Activated CD8-positive, alpha-beta memory T cell treated with anti-CD3 and anti-CD28 coated beads, Interleukin-2, amount 50 U/mL, for 1 hour (primary cell): ENCODE measurements around the gene PARN.
"Not testable (repeated sequence)": the region's sequence is repeated elsewhere in the genome, so short reads cannot be mapped to it uniquely, and the experiment has no call there.

Experiments
- DNase-seq: peaks from one replicate; pipeline ENCODE4 v3.0.0-alpha.2; 2020; ENCODE audit errors: extremely low read depth

The PARN gene

DNA sequence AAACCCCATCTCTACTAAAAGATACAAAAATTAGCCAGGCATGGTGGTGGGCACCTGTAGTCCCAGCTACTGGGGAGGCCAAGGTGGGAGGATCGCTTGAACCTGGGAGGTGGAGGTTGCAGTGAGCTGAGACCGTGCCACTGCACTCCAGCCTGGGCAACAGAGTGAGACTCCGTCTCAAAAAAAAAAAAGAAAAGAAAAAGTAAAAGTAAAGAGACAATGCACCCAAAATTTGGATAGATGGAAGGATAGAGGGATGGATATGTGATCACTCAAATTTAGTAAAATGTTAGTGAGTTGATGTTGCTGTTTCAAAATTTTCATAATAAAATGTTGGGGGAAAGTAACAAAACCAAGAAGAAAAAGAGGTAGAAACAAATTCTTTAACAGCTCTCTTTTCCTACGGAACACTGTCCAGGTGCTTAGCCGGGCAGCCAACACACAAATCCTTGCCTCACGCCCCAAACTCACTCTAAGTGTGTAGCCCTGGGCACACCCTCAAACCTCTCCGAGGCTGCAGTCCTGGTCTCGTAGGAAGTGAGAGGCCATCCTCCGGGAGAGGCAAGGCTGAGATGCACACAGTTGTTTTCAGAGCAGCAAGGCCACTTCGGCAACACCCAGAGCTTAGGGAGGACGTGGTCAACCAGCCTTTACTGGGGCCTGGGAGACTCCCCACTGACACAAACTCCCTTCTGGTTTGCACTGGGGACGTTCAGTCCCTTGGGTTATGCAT, 228.9 kb downstream of the PARN start:
- DNase-seq, result not testable (repeated sequence)

DNA sequence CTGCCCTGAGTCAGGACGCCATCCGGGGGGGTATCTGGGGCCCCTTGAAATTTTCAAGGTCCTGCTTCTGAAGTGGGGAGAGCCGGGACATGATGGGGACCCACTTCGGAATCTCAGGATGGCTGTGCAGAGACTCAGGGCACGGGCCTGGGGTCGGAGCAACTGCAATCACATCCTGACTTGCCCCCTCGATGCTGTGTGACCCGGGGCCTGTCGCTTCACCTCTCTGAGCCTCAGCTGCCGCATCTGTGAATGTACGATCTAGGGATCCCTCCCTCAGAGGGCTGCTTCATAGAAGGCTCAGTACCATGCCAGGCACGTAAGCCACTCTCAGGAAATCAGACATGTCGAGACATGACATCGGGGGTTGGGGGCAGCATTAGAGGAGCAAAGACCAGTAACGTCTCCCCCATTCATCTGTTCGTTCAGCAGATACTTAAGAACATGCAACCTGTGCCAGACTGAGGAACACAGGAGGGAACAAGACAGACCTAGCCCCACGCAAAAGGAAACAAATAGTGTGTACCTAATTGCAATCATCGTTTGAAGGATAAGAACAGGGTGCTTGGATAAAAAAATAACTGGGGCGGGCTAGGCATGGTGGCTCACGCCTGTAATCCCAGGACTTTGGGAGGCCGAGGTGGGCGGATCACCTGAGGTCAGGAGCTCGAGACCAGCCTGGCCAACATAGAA, 229.6 kb downstream of the PARN start:
- no peak for DNase-seq

DNA sequence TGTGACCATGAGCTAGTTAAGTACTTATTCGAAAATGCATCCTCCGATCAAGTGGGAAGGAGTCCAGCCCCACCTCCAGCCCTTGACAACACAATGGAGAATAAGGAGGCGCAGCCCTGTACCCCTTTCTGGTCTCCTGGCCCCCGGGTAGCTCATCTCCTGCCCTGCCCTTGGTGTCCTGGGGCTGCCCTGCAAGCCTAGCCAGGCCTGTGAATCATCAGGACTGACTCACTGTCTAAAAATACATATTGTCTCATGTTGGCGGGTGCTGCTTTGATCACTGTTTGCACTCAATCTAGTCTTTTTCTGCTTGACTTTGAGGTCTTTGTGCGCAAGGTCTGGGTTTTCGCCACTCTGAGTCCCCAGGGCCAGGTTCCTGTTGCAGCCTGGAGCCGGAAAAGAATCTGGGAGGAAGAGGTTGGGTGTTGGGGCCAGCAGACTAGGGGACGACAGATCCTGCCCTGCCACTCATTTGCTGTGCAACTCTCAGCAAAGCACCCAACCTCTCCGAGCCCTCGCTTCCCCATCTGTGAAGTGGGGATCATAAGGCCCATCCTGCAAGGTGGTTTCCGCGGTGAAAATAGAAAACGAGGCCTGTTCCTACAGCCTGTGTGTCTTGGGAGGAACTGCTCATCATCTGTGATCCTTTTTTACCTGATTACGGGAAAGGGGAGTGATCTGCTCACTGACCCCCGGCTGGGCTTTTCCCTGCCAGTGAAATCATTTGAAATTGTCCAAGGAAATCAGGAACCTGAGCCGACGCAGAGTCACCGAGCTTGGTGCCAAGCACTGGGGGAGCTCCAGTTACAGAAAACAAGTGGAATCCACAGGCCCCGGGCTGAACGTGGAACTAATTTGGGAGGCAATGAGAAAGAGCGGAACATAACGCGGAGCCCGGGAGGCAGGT, 230.4 kb downstream of the PARN start:
- no peak for DNase-seq

DNA sequence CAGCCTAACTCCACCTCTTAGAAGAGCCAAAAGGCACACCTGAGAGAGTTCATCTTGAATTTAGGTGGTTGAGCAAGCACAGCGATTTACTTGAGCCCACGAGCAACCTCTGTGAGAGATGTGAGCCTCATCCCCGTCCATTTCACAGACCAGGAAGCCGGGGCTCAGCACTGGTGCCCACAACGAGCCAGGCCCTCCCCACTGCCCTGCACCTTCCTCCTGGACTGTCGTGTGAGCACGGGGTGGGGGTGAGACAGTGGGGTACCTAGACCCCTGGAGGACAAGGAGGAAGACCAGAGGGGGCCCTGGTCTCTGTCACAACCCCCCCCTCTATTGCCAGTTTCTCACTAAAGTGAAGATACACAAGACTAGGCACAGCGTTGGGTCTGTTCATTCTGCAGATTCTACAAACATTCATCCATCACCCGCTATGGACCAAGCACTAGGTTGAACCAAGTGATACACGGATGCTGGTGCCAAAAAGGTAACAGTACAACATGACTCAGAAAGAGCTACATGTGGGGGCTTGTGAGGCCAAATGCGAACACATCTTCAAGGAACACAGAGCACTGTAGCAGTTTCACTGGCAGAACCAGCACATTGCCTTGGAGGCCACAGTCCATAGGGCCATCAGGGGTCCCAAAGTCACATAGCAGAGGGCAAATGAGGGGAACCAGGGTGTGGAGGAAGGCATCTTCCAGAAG, 231.9 kb downstream of the PARN start:
- no peak for DNase-seq

DNA sequence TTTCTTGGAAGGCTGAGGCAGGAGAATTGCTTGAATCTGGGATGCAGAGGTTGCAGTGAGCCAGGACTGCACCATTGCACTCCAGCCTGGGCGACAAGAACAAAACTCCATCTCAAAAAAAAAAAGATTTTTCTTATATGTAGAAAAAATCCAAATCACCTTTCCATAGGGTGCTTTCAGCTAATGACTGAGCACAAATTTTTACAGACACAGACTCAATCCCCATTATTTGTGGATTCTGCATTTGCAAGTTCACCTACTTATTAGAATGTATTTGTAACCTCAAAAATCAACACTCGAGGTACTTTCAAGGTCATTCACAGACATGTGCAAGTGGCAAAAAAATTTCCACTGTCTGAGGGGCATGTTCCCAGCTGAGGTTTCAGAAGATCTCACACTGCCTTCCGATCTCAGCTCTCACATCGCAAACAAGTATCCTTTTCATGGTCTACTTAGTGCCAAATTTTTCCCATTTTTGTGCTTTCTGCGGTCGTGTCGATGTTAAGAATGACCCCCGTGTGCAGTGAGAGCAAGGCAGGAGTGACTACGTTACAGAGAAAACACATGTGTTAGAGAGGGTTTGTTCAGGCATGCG, 234.3 kb downstream of the PARN start:
- not testable (repeated sequence) for DNase-seq

DNA sequence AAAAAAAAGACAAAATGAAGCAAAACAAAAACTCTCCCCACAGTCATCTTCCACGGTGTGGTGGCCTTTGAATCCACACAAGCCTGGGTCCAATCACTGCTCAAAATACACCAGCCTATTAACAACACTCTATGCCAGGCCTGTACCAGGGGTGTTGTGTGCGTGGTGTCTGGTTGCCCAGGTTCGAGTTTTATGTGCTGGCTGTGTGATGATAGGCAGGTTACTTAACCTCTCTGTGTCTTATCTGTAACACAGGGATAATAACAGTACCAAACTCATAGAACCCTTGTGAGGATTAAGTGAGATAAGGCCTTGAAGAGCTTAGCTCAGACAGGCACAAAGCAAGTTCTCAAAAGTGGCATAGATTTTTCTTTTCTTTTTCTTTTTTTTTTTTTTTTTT, 235.2 kb downstream of the PARN start:
- no peak for DNase-seq

DNA sequence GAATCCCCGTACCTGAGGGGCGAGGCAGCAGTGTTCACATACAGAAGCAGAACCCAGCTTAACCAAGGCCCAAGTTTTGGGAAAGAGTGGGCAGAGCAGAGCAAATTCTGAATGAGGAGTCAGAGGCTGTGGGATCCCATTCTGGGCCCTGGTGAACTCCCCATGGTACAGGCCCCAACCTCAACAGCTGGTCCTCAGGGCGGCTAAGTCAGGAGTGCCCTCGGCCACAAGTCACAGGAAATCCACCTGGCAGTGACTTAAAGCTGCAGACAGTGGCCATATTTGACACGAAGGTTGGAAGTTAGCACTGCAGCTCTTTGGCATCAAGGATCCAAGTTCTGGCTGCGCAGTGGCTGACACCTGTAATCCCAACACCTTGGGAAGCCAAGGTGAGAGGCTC, 237.1 kb downstream of the PARN start:
- DNase-seq, result no peak

DNA sequence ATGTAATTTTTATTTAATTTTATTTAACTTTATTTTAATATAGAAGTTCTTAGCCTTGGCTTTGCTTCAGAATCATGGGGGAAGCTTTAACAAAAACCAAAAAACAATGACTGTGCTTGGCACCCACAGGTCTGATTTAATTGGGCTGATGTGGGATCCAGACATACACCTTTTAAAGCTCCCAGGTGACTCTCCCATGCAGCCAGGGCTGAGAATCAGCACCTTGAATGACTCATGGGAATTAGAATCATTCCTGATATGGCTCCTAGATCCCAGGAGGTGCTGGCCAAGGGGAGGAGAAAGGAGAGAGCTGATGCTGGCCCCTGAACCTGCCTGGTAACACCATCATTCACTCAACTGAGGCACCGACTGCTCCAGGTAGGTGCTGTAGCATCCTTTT, 240.7 kb downstream of the PARN start:
- DNase-seq, result no peak

DNA sequence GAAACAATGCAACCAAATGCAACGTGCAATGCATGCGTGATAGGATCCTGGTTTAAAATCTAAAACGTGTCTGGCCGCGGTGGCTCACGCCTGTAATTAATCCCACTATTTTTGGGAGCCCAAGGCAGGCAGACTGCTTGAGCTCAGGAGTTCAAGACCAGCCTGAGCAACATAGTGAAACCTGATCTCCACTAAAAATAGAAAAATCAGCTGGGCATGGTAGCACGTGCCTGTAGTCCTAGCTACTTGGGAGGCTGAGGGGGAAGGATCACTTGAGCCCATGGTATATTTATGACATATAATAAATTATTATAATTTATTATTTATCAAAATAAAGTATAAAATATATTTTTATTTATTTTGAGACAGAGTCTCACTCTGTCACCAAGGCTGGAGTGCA, 241.8 kb downstream of the PARN start:
- DNase-seq, result no peak

DNA sequence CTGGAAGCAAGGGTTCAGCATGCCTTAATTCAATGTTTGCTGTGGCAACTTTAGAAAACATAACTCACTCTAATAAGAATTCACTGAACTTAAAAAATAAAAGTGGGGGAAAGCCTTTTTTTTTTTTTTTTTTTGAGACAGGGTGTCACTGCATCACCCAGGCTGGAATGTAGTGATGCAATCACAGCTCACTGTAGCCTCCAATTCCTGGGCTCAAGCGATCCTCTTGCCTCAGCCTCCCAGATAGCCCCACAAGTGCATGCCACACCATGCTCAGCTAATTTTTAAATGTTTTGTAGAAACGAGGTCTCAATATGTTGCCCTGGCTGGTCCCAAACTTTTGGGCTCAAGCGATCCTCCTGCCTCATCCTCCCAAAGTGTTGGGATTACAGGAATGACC, 243.9 kb downstream of the PARN start:
- no peak for DNase-seq
